T-cell (primary cell): ENCODE measurements around the gene FTO. TPM values are rescaled to one million over a fixed set of nuclear protein-coding genes. Genes with fewer than 3 reads are reported as not detected.

Source experiments
- ATAC-seq, 4 experiments: fragments of 200-7000 bp in 3 of 4; fragments of 150-1000 bp in 1 of 4; cut with Tn5 transposase; replicated peaks in 1 of 4; 1 replicate in 3 of 4; 2 replicates in 1 of 4; pipeline ENCODE4 v1.10.0; 2021; ENCODE audit warnings: moderate library complexity in 3 of 4, mild to moderate bottlenecking in 2 of 4, moderate number of reproducible peaks in 1 of 4
- CTCF ChIA-PET, 2 donors: fragments of 300-600 bp; sonication (Branson Sonifier 250); formaldehyde crosslinking; loops; one replicate each; lab custom pipeline; 2022; ENCODE audit warnings: antibody characterized with exemption in 2 of 2; lab: Charles Lee
- POLR2A ChIA-PET, 2 donors: fragments of 300-600 bp; sonication (Branson Sonifier 250); formaldehyde crosslinking; loops; one replicate each; lab custom pipeline; 2022; ENCODE audit warnings: antibody characterized with exemption in 2 of 2; lab: Charles Lee
- DNase-seq, 35 experiments: peaks; one replicate each; pipeline versions ENCODE4 v3.0.0 to v3.0.0-alpha.2; 2013 to 2023
- H3K27ac ChIP-seq: one replicate; pipeline ENCODE4 v1.5.1; 2013; ENCODE audit warnings: low read length
- H3K27me3 ChIP-seq, 2 experiments: replicated peaks in 1 of 2; 1 replicate in 1 of 2; 2 replicates in 1 of 2; pipeline versions ENCODE4 v1.6.1 to v1.7.0; 2013; ENCODE audit warnings: low read length in 1 of 2, mixed read lengths in 1 of 2; ENCODE audit not compliant: control insufficient read depth in 2 of 2, insufficient read depth in 2 of 2; ENCODE audit errors: extremely low read depth in 1 of 2
- H3K36me3 ChIP-seq, 2 donors: 1 replicate in 1 of 2; 2 replicates in 1 of 2; pipeline versions ENCODE4 v1.6.1 to v1.7.0; 2013; ENCODE audit warnings: low read length in 1 of 2; ENCODE audit not compliant: control insufficient read depth in 2 of 2, insufficient read depth in 1 of 2; ENCODE audit errors: extremely low read depth in 1 of 2
- H3K4me1 ChIP-seq, 2 experiments: 1 replicate in 1 of 2; 2 replicates in 1 of 2; pipeline versions ENCODE4 v1.6.1 to v1.7.0; 2013; ENCODE audit warnings: low read length in 2 of 2, mixed read lengths in 1 of 2; ENCODE audit not compliant: insufficient read depth in 2 of 2, control insufficient read depth in 1 of 2; ENCODE audit errors: extremely low read depth in 1 of 2
- H3K4me3 ChIP-seq, 2 donors: 1 replicate in 1 of 2; 2 replicates in 1 of 2; pipeline versions ENCODE4 v1.5.1 to v1.7.0; 2013; ENCODE audit warnings: mild to moderate bottlenecking in 2 of 2, low read length in 1 of 2, moderate library complexity in 1 of 2; ENCODE audit not compliant: control insufficient read depth in 1 of 2; ENCODE audit errors: extremely low read depth in 1 of 2
- H3K9me3 ChIP-seq: 2 replicates; pipeline ENCODE4 v1.7.0; 2013
- H3K27ac Mint-ChIP-seq, 2 donors: one replicate each; pipeline ENCODE4 v1.8.0; 2020 to 2021; ENCODE audit warnings: mild to moderate bottlenecking in 2 of 2, mixed read lengths in 2 of 2
- H3K27me3 Mint-ChIP-seq, 2 donors: one replicate each; pipeline ENCODE4 v1.8.0; 2021 to 2022; ENCODE audit warnings: mixed read lengths in 2 of 2
- H3K36me3 Mint-ChIP-seq: one replicate; pipeline ENCODE4 v1.8.0; 2021; ENCODE audit warnings: mixed read lengths
- H3K4me1 Mint-ChIP-seq, 3 donors: one replicate each; pipeline ENCODE4 v1.8.0; 2020 to 2022; ENCODE audit warnings: mixed read lengths in 3 of 3, mild to moderate bottlenecking in 1 of 3
- H3K4me3 Mint-ChIP-seq, 3 donors: one replicate each; pipeline ENCODE4 v1.8.0; 2020 to 2022; ENCODE audit warnings: mild to moderate bottlenecking in 3 of 3, mixed read lengths in 3 of 3, moderate library complexity in 3 of 3
- H3K9me3 Mint-ChIP-seq, 3 donors: one replicate each; pipeline ENCODE4 v1.8.0; 2020 to 2022; ENCODE audit warnings: mixed read lengths in 3 of 3
- WGBS: methylation state at CpG from one replicate; pipeline ENCODE4 v1.1.5; 2013; ENCODE audit warnings: missing lambda C conversion rate; ENCODE audit not compliant: insufficient coverage; 5-methylcytosine and 5-hydroxymethylcytosine counted together
- total RNA-seq, 35 experiments: library from RNA in 6 of 35; stranded (reverse) in 6 of 35; fragments of 120-200 nt in 1 of 35; gene quantifications; one replicate each; pipeline versions ENCODE4 v1.2.1 to v1.2.4 and lab custom pipeline; 2013 to 2026

Gene FTO
- total RNA-seq, 5 donors from 2014 or later (not counting 1 experiment from before 2014, with no cell fraction given) = 44.7 to 69.0 (median 46.0) TPM

GRCh38 chr16:53865494-53865863, 161.5 kb downstream of the FTO start:
- no peak overlapping the region for H3K4me3 Mint-ChIP-seq
- DNase-seq (no peak), ATAC-seq (no peak)
- H3K4me1 ChIP-seq = no peaks in the 10 kb centered on the region
- H3K27ac ChIP-seq = no peak overlapping the region
- peak overlapping the region in 1 of 2 donors; percentile 2 for H3K27ac Mint-ChIP-seq
- no peaks in the 10 kb centered on the region for H3K27me3 Mint-ChIP-seq
- no peaks in the 10 kb centered on the region for H3K27me3 ChIP-seq
- H3K9me3 Mint-ChIP-seq = peaks cover 0 to 27% (median 11%) of the 10 kb centered on the region in 3 donors
- peaks cover 0 to 6% (median 6%) of the 10 kb centered on the region in 3 donors for H3K4me1 Mint-ChIP-seq
- ChIA-PET CTCF (no interaction called here), POLR2A (no interaction called here)
- H3K36me3 ChIP-seq = peaks cover 0 to 2% of the 10 kb centered on the region in 2 donors
- H3K4me3 ChIP-seq = no peak overlapping the region
- peaks cover 3% of the 10 kb centered on the region for H3K9me3 ChIP-seq
- 50% methylated on average over 1 of the region's 1 CpG for WGBS
- peaks cover 64% of the 10 kb centered on the region for H3K36me3 Mint-ChIP-seq

DNA sequence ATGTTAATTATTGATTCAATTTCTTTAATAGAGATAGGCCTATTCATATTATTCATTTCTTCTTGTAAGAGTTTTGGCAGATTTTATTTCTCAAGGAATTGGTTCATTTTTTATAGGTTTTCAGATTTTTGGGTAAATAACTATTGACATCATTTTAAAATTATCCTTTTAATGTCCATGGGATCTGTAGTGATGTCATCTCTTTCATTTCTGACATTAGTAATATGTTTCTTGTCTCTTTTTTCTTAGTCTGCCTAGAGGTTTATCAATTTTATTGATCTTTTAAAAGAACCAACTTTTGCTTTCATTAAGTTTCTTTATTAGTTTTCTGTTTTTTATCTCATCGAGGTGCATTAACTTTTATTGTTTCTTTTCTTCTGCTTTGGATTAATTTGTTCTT, 162.6 kb downstream of the FTO start:
- ChIA-PET CTCF (no interaction called here), POLR2A (no interaction called here)
- H3K9me3 ChIP-seq = peaks cover 7% of the 10 kb centered on the region
- Mint-ChIP-seq H3K27me3 (no peaks in the 10 kb centered on the region), H3K36me3 (peaks cover 75% of the 10 kb centered on the region), H3K9me3 (peaks cover 0 to 37% (median 15%) of the 10 kb centered on the region in 3 donors), H3K27ac (no peak overlapping the region), H3K4me3 (no peak overlapping the region), H3K4me1 (peaks cover 0 to 6% (median 6%) of the 10 kb centered on the region in 3 donors)
- H3K4me1 ChIP-seq = no peaks in the 10 kb centered on the region
- ATAC-seq (no peak), DNase-seq (no peak)
- peaks cover 0 to 2% of the 10 kb centered on the region in 2 donors for H3K36me3 ChIP-seq
- no peak overlapping the region for H3K27ac ChIP-seq
- WGBS = no CpG with 5 or more reads among the region's 1 CpG
- no peaks in the 10 kb centered on the region for H3K27me3 ChIP-seq
- H3K4me3 ChIP-seq = no peak overlapping the region

- H3K9me3 Mint-ChIP-seq = peaks cover 0 to 37% (median 15%) of the 10 kb centered on the region in 3 donors
- peaks cover 84% of the 10 kb centered on the region for H3K36me3 Mint-ChIP-seq
- Histone ChIP-seq H3K27ac (no peak overlapping the region), H3K4me3 (no peak overlapping the region), H3K9me3 (peaks cover 7% of the 10 kb centered on the region), H3K4me1 (no peaks in the 10 kb centered on the region), H3K36me3 (peaks cover 0 to 12% of the 10 kb centered on the region in 2 donors), H3K27me3 (no peaks in the 10 kb centered on the region)
- no peak for DNase-seq
- no peaks in the 10 kb centered on the region for H3K27me3 Mint-ChIP-seq
- H3K4me3 Mint-ChIP-seq = no peak overlapping the region
- no CpG with 5 or more reads among the region's 1 CpG for WGBS
- peaks cover 4 to 9% (median 6%) of the 10 kb centered on the region in 3 donors for H3K4me1 Mint-ChIP-seq
- POLR2A ChIA-PET = no interaction called here
- H3K27ac Mint-ChIP-seq = no peak overlapping the region
- no peak for ATAC-seq
- CTCF ChIA-PET = interaction anchor here in 1 of 2 donors (0.9 kb wide), 1 partner anchor 868 kb away, joined by 3 read pairs; no protein-coding TSS in a partner anchor
These were observed 166.9 kb downstream of the FTO start for GRCh38 chr16:53870831-53871230.

DNA sequence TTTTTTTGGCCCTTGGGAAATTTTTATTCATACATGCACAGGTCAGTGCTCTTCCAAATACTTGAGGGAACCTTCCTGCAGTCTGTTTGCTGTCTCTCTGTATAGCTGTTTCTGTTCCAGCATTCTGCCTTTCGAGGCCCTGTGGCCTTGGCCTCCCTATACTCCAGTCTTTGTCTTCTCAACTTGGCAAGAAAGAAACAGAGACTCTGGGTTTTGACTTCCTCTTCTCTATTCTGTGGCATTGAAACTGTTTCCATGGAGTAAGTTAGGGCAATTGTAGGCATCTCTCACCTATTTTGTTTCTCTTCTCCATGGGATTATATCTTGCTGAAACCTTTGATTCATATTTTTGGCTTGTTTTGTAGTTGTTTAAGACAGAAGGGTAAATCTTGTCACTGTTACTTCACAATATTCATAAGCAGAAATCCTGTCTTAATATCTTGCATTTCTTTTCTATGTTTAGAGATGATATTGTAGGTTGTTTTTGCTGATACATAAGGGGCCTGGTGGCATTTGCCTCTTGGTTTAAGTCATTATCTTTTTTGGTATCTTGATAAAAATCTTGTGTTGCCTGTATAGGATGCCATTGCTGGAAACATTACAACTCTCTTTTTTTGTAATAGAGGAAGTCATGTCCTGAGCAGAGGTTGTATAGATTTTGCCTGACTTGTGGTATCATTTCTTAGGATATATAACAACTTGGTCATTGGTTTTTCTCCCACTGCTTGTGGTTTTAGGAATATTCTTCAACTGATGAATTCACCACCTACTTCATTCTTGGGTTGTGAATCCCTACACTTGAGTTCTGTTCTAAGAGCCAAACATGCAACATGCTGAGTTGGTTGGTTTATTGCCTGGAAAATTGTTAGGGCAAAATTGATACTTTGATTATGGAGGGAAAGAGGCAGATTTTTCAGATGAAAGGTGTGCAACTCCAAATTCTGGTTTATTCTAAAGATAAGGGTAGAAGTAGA, 168.6 kb downstream of the FTO start:
- no peak overlapping the region for H3K4me3 Mint-ChIP-seq
- Histone ChIP-seq H3K4me3 (no peak overlapping the region), H3K9me3 (peaks cover 7% of the 10 kb centered on the region), H3K27ac (no peak overlapping the region), H3K36me3 (peaks cover 0 to 12% of the 10 kb centered on the region in 2 donors), H3K27me3 (no peaks in the 10 kb centered on the region), H3K4me1 (no peaks in the 10 kb centered on the region)
- peaks cover 0 to 27% (median 9%) of the 10 kb centered on the region in 3 donors for H3K9me3 Mint-ChIP-seq
- ChIA-PET POLR2A (no interaction called here), CTCF (interaction anchor here in 1 of 2 donors (1.5 kb wide), 1 partner anchor 9 kb away, joined by 3 read pairs; no protein-coding TSS in a partner anchor)
- H3K4me1 Mint-ChIP-seq = peaks cover 4 to 9% (median 6%) of the 10 kb centered on the region in 3 donors
- WGBS = no CpG with 5 or more reads among the region's 1 CpG
- H3K27me3 Mint-ChIP-seq = no peaks in the 10 kb centered on the region
- H3K27ac Mint-ChIP-seq = no peak overlapping the region
- ATAC-seq (no peak), DNase-seq (no peak)
- peaks cover 81% of the 10 kb centered on the region for H3K36me3 Mint-ChIP-seq

DNA sequence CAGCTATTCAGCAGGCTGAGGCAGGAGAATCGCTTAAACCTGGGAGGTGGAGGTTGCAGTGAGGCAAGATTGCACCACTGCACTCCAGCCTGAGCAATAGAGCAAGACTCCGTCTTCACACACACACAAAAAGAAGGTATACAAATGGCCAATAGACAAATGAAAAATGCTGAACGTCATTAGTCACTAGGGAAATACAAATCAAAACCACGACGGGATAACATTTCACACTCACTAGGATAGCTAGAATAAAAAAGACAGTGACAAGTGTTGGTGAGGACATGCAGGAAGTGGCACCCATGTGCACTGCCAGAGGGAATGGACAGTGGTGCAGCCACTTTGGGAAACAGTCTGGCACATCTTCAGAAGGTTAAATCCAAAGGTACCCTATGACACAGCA, 172.9 kb downstream of the FTO start:
- peaks cover 0 to 28% of the 10 kb centered on the region in 2 donors for H3K36me3 ChIP-seq
- POLR2A ChIA-PET = no interaction called here
- no peak overlapping the region for H3K4me3 Mint-ChIP-seq
- ATAC-seq (no peak), DNase-seq (no peak)
- WGBS = no CpG with 5 or more reads among the region's 5 CpGs
- no peak overlapping the region for H3K27ac ChIP-seq
- no peaks in the 10 kb centered on the region for H3K9me3 ChIP-seq
- CTCF ChIA-PET = no interaction called here
- peaks cover 59% of the 10 kb centered on the region for H3K36me3 Mint-ChIP-seq
- no peak overlapping the region for H3K27ac Mint-ChIP-seq
- H3K4me1 Mint-ChIP-seq = peaks cover 4 to 9% (median 6%) of the 10 kb centered on the region in 3 donors
- H3K27me3 ChIP-seq = no peaks in the 10 kb centered on the region
- no peaks in the 10 kb centered on the region for H3K4me1 ChIP-seq
- no peaks in the 10 kb centered on the region for H3K9me3 Mint-ChIP-seq
- no peaks in the 10 kb centered on the region for H3K27me3 Mint-ChIP-seq
- no peak overlapping the region for H3K4me3 ChIP-seq

DNA sequence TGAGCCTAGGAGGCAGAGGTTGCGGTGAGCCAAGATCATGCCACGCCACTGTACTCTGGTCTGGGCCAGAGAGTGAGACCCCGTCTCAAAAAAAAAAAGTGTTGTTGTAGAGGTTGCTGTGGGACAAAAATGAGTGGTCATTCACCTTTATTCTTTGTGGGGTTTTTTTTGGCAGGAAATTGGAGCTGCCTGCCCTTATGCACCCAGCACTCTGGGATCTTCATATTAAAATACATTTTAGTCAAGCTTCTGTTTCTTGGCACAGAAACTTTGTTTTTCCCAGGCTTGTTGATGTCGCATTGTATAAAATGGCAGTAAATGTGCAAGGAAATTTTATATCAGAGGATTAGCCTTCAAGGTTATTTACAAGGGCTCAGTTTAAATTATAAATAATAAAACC, 174.3 kb downstream of the FTO start:
- Mint-ChIP-seq H3K9me3 (no peaks in the 10 kb centered on the region), H3K27me3 (no peaks in the 10 kb centered on the region), H3K4me1 (no peaks in the 10 kb centered on the region), H3K27ac (no peak overlapping the region), H3K36me3 (peaks cover 60% of the 10 kb centered on the region), H3K4me3 (no peak overlapping the region)
- CTCF ChIA-PET = interaction anchor here in 1 of 2 donors (0.7 kb wide), 1 partner anchor 12 kb away, joined by 5 read pairs; no protein-coding TSS in a partner anchor
- H3K27me3 ChIP-seq = no peaks in the 10 kb centered on the region
- H3K27ac ChIP-seq = no peak overlapping the region
- H3K9me3 ChIP-seq = no peaks in the 10 kb centered on the region
- H3K36me3 ChIP-seq = peaks cover 0 to 28% of the 10 kb centered on the region in 2 donors
- POLR2A ChIA-PET = interaction anchor here in 1 of 2 donors (0.5 kb wide), 1 partner anchor 11 kb away, joined by 4 read pairs; no protein-coding TSS in a partner anchor
- ATAC-seq (no peak), DNase-seq (no peak)
- 92% methylated on average over 2 of the region's 4 CpGs for WGBS
- no peaks in the 10 kb centered on the region for H3K4me1 ChIP-seq
- H3K4me3 ChIP-seq = no peak overlapping the region
